Smooth muscle cell of the brain vasculature (primary cell): ENCODE measurements around the gene GDPD4.
A peak's percentile ranks its signal among the peaks of the same experiment; 100 is the strongest.

Experiments
- DNase-seq: peaks from one replicate; pipeline ENCODE4 v3.0.0-alpha.2; 2012; ENCODE audit warnings: low read depth, low spot score

GDPD4 gene

DNA sequence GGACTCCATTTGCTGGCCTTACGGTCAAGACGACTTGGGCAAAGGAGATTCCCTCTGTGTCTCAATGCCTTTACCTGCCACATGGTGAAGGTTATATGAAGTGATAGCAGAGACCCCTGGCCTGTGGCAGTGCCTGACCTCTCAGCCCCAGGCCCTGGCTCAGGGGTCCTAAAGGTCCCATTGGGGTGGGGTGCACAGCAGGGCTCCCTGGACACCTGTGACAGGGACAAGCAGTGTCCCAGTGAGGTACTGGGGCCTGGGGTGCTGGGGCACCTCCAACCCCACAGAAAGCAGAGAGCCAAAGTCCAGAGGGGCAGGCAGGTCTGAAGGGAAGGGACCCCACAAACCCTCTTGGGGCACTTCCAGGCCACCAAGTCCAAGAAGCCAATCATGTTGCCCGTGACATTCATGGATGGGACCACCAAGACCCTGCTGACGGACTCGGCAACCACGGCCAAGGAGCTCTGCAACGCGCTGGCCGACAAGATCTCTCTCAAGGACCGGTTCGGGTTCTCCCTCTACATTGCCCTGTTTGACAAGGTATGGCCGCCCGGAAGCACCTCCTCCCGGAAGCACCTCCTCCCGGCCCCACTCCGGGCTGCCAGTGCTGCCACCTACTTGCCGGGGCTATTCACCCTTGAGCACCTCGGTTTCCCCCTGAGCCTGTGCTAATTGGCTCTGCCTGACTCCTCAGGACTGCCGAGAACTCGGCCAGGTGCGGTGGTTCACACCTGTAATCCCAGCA, 111.0 kb downstream of the GDPD4 start:
- no peak for DNase-seq

DNA sequence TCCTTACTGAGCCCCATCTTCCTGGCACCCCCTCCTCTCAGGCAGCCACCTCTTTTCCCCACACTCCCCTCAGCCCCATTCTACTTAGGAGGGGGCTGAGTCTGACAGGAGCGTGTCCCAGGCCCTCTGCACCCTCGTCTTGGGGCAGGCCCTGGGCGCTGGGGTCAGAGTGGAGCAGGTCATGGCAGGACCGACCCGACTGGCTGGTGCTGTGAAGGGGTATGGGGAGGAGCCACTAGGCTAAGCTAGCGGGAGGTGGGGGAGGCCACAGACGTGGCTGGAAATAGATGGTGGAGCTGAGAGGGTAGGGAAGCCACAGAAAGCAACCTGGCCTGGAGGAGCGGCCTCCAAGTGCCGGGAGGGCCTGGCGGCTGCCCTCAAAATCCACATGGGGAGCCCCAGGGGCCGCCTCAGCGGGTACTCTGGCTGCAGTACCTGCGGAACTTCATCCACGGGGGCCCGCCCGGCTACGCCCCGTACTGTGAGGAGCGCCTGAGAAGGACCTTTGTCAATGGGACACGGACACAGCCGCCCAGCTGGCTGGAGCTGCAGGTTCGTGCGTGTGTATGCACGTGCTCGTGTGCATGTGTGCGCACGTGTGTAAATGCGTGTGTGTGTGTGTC, 111.8 kb downstream of the GDPD4 start:
- DNase-seq, result no peak

DNA sequence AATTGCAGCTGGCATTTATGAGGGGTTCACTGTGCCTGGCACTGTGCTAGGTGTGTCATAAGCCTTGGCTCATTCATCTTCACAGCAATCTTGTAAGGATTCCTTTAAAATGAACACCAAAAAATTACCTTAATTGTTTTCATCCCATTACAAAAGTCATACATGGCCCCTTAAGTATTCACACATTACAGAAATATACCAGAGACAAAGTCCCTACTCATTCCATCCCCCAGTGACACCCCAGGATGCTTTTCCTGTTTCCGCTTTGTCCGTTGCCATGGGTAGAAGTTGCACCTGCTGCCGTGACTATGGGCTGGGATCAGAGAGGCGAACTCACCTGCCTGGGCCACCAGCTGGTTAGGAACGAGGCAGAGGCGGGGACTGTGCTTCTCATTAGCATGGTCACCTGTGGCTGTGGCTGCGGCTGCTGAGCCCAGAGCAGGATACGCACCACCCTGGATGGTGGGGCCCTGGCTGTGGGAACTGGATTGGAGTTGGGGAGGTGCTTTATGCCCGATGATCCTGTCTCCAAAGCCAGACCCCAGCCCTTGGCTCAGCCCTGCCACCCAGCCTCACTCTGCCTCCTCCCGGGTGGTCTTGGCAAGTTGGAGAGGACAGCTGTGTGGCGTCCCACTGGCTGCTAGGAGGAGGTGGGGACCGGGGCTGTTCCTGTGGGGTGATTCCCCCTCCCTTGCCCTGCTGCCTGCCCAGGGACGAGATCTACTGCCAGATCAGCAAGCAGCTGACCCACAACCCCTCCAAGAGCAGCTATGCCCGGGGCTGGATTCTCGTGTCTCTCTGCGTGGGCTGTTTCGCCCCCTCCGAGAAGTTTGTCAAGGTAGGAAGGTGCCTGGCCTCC, 112.6 kb downstream of the GDPD4 start:
- no peak for DNase-seq

DNA sequence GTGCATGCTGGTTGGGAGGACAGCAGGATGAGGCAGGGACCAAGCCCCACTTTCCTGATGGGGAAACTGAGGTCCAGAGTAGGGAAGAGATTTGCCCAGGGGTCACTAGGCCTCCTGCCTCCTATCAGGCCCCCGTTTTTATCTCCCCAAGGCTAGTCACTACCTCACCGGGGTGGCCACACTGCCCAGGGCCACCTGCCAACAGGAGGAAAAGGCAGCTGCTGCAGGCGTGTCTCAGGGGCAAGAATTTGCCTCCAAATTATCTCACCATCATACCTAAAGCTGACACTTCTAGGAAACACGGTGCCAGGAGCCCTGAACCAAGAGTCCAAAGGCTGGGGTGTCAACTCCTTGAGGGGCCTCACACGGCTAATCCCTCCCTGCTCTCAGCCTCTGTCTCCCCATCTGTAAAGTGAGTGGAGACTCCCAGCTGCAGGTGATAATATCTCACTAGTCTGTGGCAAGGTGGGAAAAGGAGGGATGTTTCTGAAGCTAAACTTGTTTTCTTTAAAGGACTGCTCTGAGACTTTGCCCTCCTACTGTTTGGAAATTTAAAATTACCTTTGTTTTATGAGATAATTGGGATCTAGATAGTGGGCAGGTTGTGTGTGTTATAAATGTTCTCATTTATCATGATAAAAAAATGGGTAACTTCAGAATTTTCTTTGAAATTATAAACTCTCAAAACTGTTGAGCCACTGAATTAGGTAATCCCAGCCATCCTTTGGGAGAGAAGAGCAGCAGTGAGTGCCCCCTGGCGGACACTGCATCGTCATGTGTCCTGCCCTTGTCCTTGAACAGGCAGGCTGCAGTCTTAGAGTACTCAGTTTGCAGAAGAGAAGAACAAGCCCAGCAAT, 113.5 kb downstream of the GDPD4 start:
- DNase-seq, result peak; percentile 66

DNA sequence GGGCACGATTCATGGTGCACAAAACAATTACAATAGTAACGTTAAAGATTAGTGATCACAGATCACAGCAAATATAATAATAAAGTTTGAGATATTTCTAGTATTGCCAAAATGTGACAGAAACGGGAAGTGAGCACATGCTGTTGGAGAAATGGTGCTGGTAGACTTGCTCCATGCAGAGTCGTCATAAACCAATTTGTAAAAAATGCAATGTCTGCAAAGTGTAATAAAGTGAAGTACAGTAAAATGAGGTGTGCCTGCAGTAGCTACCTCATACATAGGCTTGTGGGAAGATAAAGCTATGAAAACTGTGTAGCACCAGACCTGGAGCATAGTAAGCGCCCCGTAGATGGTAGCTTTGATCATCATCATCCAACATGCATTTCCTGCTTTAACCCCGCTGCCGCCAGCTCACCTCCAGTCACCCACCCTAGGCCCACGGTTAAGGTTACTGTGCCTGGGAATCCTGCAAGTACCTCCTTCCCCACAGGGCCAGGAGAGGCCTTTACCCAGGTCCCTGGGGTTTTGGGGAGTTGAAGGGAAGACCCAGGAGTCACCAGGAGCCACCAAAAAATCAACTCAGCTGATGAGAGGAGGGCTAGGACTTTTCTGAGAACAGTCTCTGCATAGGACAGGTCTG, 114.3 kb downstream of the GDPD4 start:
- DNase-seq, result no peak

DNA sequence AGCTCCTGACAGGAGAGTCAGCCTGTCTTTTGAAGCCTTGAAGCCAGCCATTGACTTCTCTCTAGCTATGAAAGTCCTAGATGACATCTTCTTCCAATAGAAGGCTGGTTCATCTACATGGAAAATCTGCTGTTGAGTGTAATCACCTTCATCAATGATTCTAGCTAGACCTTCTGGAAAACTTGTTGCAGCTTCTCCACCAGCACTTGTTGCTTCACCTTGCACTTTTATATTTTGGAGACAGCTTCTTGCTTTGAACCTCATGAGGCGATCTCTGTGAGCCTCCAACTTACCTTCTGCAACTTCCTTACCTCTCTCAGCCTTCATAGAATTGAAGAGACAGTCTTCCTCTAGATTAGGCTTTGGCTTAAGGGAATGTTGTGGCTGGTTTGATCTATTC, 115.2 kb downstream of the GDPD4 start:
- no peak for DNase-seq

DNA sequence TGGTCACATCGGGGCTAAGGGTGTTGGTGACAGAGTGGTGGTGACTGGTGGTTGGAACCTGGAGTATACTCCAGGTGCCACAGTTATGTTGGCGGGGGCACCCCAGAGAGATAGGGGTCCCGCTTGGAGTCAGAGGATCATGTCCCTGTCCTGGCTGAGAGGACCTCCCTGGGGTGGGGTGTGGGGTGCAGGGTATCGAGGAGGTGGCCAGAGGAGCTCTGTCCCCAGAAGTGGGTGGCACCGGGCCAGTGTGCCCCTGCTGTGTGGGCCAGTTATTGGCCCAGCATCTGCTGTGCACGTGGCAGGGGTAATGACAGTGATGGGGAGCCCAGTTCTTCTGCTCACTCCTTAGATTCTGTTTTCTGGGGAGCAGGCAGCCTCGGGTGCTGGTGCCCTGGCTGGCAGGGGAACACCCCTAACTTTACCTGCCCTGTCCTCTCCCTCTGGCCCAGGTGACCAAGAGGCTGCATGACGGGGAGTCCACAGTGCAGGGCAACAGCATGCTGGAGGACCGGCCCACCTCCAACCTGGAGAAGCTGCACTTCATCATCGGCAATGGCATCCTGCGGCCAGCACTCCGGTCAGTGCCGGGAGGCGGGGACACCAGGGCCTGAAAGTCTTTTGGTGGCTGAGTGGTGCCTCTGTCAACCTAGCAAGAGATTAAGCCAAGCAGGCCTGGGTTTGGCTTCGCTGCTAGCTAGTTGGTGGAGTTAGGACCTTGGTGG, 117.2 kb downstream of the GDPD4 start:
- DNase-seq, result no peak

DNA sequence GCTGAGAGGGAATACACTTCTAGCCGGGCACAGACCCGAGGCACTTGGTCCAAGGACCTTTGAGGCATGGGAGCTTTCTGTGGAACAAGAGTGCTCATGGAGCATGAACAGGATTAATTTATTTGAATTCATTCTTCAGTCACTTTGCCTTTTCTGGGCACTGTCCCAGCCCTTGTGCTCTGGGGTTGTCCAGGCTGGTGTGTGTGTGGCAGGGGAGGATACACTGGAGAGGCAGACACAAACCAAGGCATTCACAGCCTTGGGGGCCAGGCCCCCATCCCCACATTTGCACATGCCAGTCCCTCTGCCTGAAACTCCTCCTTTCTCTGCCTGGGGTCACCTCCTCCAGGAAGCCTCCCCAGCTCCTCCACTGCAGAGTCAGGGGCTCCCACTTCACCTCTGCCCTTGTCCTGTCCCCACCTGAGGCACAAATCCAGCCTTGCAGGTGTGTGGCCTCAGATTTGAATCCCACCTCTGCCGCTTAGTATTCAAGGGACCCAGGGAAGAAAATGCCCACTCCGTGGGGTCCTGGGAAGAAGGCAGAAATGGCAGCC, 118.0 kb downstream of the GDPD4 start:
- DNase-seq, result no peak

DNA sequence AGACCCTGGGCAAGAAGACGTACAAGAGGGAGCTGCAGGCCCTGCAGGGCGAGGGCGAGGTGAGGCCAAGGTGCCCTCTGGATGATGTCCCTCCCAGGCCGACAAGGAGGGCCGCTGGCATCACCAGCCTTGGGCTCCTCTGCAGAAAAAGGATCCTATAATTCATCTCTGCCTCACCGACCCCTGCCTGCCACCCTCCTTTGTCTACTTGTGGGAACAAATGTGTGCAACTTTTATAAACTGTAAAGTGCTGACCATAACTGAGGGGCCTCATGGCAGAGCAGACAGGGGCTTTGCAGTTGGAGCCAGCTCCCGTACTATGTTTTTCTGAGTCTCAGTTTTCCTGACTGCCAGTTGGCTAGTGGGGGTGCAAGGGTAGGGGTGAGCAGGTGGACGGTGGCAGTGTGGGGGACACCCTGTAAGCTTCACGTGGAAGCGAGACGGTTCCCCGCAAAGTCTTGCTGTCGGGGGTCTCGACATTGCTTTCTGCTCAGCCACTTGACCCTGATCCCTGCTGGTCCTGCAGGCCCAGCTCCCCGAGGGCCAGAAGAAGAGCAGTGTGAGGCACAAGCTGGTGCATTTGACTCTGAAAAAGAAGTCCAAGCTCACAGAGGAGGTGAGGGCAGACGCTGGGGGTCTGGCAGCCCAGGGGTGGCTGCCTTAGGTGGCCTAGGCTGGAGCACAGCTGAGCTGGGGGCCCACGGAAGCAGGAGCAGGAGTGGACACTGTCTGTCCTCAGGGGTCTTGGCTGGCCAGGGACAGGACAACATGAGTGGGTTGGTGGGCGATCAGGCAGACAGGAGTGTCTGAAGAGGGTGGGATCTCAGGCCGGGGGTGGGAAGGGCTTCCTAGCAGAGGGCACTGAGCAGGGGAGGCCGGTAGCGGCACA, 118.7 kb downstream of the GDPD4 start:
- DNase-seq, result no peak

DNA sequence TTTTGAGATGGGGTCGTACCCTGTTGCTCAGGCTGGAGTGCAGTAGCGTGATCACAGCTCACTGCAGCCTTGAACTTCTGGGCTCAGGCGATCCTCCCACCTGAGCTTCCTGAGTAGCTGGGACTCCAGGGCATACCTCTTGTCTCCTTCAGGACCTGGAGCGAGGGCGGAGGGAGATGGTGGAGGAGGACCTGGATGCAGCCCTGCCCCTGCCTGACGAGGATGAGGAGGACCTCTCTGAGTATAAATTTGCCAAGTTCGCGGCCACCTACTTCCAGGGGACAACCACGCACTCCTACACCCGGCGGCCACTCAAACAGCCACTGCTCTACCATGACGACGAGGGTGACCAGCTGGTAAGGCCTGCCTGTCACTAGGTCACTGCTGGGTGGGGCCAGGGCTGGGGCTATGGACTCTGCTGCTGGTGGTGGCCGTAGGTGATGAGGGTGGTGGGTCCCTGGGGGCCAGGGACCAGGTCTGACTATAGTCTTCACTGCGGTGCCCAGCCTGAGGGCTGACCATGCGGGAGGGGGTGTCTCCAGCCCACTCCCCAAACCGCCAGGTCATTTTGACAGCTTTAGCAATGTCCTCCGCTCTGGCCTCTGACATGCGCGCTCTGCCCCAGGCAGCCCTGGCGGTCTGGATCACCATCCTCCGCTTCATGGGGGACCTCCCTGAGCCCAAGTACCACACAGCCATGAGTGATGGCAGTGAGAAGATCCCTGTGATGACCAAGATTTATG, 119.5 kb downstream of the GDPD4 start:
- DNase-seq, result no peak

DNA sequence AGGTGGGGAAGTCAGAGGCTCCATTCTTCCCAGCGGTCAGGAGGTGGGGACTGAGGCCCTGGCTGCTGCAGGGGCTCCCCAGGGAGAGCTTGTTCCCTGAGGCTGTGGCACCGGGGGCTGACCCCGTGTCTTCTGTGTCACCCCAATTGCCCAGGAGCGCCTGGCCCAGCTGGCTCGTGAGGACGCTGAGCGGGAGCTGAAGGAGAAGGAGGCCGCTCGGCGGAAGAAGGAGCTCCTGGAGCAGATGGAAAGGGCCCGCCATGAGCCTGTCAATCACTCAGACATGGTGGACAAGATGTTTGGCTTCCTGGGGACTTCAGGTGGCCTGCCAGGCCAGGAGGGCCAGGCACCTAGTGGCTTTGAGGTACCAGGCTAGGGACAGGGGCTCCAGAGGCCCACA, 120.3 kb downstream of the GDPD4 start:
- no peak for DNase-seq

DNA sequence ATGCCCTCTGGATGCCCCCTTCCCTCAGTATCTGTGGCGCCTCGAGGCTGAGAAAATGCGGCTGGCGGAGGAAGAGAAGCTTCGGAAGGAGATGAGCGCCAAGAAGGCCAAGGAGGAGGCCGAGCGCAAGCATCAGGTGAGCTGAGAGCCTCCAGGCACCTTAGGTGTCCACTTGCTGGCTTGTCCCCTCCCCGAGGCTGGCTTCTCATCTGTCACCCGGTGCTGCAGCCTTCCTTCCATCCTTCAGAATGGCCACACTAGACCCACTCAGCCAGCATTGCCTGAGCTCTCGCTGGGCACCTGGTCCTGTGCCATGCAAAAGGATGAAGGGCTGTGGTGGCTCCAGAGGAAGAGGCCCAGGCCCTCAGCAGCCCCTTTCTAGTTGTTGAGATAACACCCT, 121.1 kb downstream of the GDPD4 start:
- no peak for DNase-seq

DNA sequence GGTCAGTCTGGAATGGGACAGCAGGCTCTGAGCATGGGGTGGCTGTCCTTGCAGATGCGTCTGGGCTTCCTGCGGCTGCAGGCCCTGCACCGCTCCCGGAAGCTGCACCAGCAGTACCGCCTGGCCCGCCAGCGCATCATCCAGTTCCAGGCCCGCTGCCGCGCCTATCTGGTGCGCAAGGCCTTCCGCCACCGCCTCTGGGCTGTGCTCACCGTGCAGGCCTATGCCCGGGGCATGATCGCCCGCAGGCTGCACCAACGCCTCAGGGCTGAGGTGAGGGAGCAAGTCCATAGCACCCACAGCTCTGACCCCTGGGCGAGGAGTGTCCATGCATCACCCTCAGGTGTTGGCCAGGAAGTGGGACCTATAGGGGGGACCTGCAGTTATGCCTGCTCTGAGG, 121.8 kb downstream of the GDPD4 start:
- no peak for DNase-seq

DNA sequence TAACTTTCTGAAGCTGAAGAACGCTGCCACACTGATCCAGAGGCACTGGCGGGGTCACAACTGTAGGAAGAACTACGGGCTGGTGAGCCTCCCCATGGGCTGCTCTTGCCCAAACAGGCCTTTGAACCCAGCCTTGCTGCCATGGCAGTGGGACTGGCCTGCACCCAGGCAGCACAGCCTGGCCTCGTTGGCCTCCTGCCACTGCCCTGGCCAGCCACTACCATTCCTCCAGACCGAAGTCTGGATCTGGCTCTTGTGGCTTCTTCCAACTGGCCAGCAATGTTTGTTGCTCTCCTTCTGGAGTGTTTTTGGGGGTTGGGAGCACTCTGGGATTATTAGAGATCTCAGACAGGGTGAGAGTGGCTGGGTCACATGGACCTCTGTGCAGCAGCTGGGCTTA, 122.4 kb downstream of the GDPD4 start:
- DNase-seq, result no peak

DNA sequence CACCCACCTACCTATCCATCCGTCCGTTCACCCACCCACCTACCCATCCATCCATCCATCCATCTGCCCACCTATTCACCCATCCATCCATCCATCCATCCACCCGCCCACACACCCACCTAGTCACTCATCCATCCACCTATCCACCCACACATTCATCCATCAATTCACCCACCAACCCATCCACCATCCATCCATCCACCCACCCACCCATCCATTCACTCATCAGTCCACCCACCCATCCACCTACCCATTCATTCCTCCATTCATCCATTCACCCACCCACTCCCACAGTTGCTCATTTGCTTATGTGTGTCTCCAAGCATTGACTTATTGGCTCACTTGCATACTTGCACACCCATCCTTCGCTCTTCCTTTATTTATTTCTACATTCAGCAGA, 123.3 kb downstream of the GDPD4 start:
- no peak for DNase-seq

DNA sequence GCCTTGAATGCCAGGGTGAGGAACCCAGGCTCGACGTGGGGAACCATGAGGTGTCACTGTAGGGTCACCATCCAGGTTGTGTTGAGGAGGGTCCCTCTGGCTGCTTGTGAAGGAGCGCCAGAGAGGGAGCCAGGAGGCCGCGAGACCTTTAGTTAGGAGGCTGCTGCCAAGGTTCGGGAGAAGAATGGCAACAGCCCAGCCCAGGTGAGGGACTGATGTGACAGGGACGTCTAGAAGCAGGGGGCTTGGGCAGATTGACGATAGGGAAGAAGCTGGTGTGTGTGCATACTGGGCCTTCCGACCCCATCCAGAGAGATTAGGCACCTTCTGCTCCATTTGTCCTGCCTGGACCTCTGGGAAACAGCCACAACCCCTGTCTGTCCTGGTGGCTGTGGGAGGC, 124.5 kb downstream of the GDPD4 start:
- no peak for DNase-seq

DNA sequence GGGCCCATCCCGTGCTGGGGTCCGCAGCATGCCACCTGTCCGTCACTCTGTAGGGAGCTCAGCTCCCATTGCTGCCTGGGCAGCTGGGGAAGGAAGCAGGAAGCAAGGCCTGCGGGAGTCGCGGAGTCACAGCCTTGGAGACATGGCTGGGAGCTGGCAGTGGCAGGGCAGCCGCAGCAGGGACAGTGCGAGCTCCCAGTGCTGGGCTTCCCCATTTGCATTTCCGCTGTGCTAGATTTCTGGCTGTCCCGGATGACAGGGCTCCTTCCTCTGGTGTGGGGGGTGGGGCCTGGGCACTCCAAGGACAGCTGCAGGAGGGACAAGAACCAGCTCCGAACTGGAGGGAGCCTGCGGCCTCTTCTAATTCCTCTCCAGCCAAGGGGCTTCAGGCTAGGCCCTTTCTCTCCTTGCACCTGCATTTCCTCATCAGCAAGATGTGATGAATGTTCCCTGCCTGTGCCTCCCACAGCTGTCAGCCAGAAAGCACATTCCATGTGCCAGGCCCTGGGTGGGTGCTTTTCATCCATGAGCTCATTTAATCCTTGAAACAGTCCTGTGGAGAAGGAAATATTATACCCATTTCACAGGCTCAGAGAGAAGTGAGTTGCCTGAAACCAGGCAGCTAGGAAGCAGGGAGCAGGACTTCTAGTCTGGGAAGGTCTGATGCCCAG, 125.5 kb downstream of the GDPD4 start:
- no peak for DNase-seq
